ENCODE data around the gene ZP1.
A peak's percentile ranks its signal among the peaks of the same experiment; 100 is the strongest.
"Not testable (repeated sequence)": the region's sequence is repeated elsewhere in the genome, so short reads cannot be mapped to it uniquely, and the experiment has no call there.

ZP1 gene

DNA sequence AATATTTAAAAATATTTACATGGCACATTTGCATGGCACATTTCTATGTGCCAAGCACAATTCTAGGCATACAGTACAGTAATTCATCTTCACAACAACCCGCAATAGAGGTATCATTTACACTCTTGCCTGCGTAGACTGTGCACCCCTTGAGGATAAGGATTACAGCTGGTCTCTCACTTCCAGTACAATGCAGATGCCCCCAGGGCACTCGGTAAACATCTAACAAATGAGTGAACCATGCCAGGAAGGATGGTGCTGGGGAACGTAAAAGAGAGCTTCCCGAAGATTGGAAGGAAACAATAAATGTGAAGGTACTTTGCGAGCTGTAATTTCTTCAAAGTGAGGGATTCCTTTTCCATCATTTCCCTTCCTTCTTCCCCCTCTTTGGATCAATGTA, 37.7 kb downstream of the ZP1 start:
- H3K36me3 ChIP-seq (ENCODE audit: control insufficient read depth in 2 of 2, insufficient read depth in 2 of 2, low read length in 2 of 2), result peaks cover 26 to 33% of the 10 kb centered on the region in 2 donors
- peaks cover 28% of the 10 kb centered on the region for H3K4me1 ChIP-seq (ENCODE audit: control insufficient read depth, insufficient read depth, low read length)
- peak overlapping the region; percentile 88 to 93 for H3K4me3 ChIP-seq (ENCODE audit: low read length in 2 of 2)
- H3K9ac ChIP-seq (ENCODE audit: low read length in 2 of 2), result peak overlapping the region; percentile 84 to 90
- no peak overlapping the region for H3K27ac ChIP-seq (ENCODE audit: low read length)
- no peaks in the 10 kb centered on the region for H3K27me3 ChIP-seq (ENCODE audit: control insufficient read depth in 1 of 2, insufficient read depth in 2 of 2, low read length in 2 of 2)
- no peaks in the 10 kb centered on the region for H3K9me3 ChIP-seq (ENCODE audit: control insufficient read depth in 2 of 2, low read length in 2 of 2)

DNA sequence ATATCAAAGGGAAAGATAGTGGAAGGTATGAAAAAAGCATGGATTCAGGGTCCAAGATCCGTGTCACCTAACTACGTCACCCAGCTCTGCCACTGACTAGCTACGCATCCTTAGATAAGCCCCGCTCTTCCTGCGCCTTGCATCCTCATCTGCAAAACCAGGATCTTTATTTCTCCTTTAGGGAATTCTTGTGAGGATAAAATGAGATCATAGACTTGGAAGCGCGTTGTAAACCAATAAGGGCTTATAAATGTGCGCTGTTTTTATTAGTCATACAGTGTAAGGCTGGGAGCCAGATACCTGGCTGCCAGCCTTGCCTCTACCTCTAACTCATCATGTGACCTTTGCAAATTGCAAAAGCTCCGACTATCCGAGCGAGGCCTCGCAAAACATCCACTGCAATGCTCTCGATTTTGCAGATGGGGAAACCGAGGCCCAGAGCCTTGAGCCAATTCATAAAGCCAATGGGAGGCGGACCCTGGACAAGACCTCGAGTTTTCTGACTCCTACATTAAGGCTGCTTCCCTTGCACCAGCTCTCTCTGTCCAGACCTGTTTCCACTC, 38.3 kb downstream of the ZP1 start:
- Histone ChIP-seq H3K9me3 (ENCODE audit: control insufficient read depth in 2 of 2, low read length in 2 of 2) (no peaks in the 10 kb centered on the region), H3K4me1 (ENCODE audit: control insufficient read depth, insufficient read depth, low read length) (peaks cover 28% of the 10 kb centered on the region), H3K9ac (ENCODE audit: low read length in 2 of 2) (peak overlapping the region; percentile 84 to 90), H3K27ac (ENCODE audit: low read length) (peak overlapping the region; percentile 88), H3K4me3 (ENCODE audit: low read length in 2 of 2) (peak overlapping the region; percentile 88 to 93), H3K27me3 (ENCODE audit: control insufficient read depth in 1 of 2, insufficient read depth in 2 of 2, low read length in 2 of 2) (peaks cover 0 to 1% of the 10 kb centered on the region in 2 donors), H3K36me3 (ENCODE audit: control insufficient read depth in 2 of 2, insufficient read depth in 2 of 2, low read length in 2 of 2) (peaks cover 20 to 27% of the 10 kb centered on the region in 2 donors)

DNA sequence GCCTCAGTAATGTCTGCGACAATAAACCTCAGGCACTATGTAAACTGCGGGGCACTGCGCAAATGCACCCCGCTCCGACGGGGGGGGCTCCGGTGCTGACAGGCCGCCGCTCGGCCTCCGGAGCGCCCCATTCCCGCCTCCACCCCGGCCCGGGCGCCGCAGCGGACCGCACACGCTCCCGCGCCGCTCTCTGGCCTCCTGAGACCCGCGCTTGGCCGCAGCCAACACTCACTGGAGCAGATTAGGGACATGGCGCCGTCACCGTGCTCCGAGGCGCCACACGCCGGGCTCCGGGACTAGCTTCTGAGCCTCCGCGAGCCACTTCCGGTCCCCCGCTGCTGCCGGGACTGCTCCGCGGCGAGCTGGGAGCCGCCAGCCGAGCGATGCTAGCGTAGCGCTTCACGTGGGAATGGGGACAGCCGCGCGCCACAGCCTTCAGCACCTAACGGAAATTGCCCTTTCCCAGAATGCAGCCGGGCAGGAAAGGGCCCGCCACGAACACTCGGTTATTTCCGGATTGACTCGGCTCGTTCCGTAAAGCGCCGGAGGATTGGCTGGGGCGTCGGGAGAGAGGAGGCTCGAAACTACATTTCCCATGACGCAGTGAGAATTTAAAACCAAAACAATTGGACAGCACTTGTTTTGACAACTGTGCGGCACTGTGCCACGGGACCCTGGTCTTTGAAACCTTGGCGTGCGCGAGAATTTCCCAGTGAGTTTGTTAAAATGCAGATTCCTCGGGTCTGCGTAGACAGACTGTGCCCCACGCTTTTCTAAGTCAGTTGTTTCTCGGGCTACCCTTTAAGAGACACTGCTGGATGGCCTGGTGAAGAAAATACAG, 39.0 kb downstream of the ZP1 start, which contains the start of gene PRPF19:
PRPF19 (minus strand) TSS at position 454 of the 841 bp plus-strand sequence; CDS start at position 251, 203 bp downstream.
- Histone ChIP-seq H3K9me3 (ENCODE audit: control insufficient read depth in 2 of 2, low read length in 2 of 2) (no peaks in the 10 kb centered on the region), H3K27ac (ENCODE audit: low read length) (peak within 1 kb of the TSS; percentile 88), H3K4me3 (ENCODE audit: low read length in 2 of 2) (peak within 1 kb of the TSS; percentile 88 to 93), H3K27me3 (ENCODE audit: control insufficient read depth in 1 of 2, insufficient read depth in 2 of 2, low read length in 2 of 2) (peaks cover 3% of the 10 kb centered on the region in 2 donors), H3K4me1 (ENCODE audit: control insufficient read depth, insufficient read depth, low read length) (peaks cover 28% of the 10 kb centered on the region), H3K36me3 (ENCODE audit: control insufficient read depth in 2 of 2, insufficient read depth in 2 of 2, low read length in 2 of 2) (peaks cover 14 to 22% of the 10 kb centered on the region in 2 donors), H3K9ac (ENCODE audit: low read length in 2 of 2) (peak within 1 kb of the TSS; percentile 84 to 90)

DNA sequence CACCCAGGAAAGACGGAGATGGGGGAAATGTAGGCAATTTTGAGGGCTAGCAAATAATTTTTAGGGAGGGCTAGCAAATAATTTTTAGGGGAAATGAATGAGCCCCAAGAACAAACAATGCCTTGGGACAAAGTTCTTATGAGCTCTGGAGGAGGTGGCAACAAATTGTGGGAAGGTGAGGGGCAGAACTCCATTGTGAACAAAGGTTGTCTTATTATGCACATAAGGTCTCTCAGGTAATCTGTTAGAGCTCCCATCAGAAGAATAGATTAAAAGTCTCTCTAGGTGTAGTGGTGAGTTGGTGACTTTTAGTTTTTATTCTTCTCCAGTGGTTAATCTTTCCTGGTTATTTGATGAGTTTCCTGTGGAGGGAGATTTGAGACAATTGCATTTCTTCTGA, 41.5 kb downstream of the ZP1 start:
- Histone ChIP-seq H3K27ac (ENCODE audit: low read length) (no peak overlapping the region), H3K27me3 (ENCODE audit: control insufficient read depth in 1 of 2, insufficient read depth in 2 of 2, low read length in 2 of 2) (peaks cover 3% of the 10 kb centered on the region in 2 donors), H3K4me3 (ENCODE audit: low read length in 2 of 2) (no peak overlapping the region), H3K36me3 (ENCODE audit: control insufficient read depth in 2 of 2, insufficient read depth in 2 of 2, low read length in 2 of 2) (no peaks in the 10 kb centered on the region), H3K9ac (ENCODE audit: low read length in 2 of 2) (no peak overlapping the region), H3K4me1 (ENCODE audit: control insufficient read depth, insufficient read depth, low read length) (peaks cover 32% of the 10 kb centered on the region), H3K9me3 (ENCODE audit: control insufficient read depth in 2 of 2, low read length in 2 of 2) (no peaks in the 10 kb centered on the region)

DNA sequence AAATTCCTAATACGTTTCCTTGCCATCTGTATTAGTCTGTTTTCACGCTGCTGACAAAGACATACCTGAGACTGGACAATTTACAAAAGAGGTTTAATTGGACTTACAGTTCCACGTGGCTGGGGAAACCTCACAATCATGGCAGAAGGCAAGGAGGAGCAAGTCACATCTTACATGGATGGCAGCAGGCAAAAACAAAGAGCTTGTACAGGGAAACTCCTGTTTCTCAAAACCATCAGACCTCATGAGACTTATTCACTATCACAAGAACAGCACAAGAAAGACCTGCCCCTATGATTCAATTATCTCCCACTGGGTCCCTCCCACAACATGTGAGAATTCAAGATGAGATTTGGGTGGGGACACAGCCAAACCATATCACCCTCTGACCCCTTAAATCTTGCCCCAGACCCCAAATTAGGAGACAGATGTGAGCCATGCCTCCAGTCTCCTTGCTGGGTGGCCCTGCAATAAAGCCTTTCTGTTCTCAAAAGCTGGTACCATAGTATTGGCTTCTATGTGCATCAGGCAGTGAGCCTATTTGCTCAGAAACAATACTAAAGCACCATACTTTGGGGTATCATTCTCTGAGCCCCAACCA, 42.4 kb downstream of the ZP1 start:
- H3K4me1 ChIP-seq (ENCODE audit: control insufficient read depth, insufficient read depth, low read length), result peaks cover 29% of the 10 kb centered on the region
- not testable (repeated sequence) for H3K27ac ChIP-seq (ENCODE audit: low read length); H3K9ac ChIP-seq (ENCODE audit: low read length in 2 of 2); H3K27me3 ChIP-seq (ENCODE audit: control insufficient read depth in 1 of 2, insufficient read depth in 2 of 2, low read length in 2 of 2); H3K4me3 ChIP-seq (ENCODE audit: low read length in 2 of 2); H3K9me3 ChIP-seq (ENCODE audit: control insufficient read depth in 2 of 2, low read length in 2 of 2); H3K36me3 ChIP-seq (ENCODE audit: control insufficient read depth in 2 of 2, insufficient read depth in 2 of 2, low read length in 2 of 2)

DNA sequence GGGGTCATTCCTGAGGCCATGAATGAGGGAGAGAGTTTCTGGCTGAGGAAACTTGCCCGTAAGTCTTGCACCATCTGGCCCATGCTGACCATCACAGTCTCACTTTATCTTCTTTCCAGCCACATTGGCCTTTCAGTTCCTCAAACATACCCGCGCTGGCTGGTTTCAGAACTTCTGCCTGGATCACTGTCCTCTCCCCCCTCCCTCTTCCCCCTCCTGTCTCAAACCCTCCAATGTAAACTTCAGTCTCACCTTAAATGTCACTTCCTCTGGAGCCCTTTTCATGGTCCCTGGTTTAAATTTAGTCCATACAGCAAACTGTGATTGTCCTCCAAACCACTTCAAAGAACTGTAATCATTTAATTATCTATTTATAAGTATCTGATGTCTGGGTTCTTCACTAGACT, 42.9 kb downstream of the ZP1 start:
- H3K4me1 ChIP-seq (ENCODE audit: control insufficient read depth, insufficient read depth, low read length), result peaks cover 27% of the 10 kb centered on the region
- no peaks in the 10 kb centered on the region for H3K9me3 ChIP-seq (ENCODE audit: control insufficient read depth in 2 of 2, low read length in 2 of 2)
- H3K9ac ChIP-seq (ENCODE audit: low read length in 2 of 2), result no peak overlapping the region
- peaks cover 3% of the 10 kb centered on the region in 2 donors for H3K27me3 ChIP-seq (ENCODE audit: control insufficient read depth in 1 of 2, insufficient read depth in 2 of 2, low read length in 2 of 2)
- no peak overlapping the region for H3K27ac ChIP-seq (ENCODE audit: low read length)
- H3K4me3 ChIP-seq (ENCODE audit: low read length in 2 of 2), result no peak overlapping the region
- H3K36me3 ChIP-seq (ENCODE audit: control insufficient read depth in 2 of 2, insufficient read depth in 2 of 2, low read length in 2 of 2), result no peaks in the 10 kb centered on the region

DNA sequence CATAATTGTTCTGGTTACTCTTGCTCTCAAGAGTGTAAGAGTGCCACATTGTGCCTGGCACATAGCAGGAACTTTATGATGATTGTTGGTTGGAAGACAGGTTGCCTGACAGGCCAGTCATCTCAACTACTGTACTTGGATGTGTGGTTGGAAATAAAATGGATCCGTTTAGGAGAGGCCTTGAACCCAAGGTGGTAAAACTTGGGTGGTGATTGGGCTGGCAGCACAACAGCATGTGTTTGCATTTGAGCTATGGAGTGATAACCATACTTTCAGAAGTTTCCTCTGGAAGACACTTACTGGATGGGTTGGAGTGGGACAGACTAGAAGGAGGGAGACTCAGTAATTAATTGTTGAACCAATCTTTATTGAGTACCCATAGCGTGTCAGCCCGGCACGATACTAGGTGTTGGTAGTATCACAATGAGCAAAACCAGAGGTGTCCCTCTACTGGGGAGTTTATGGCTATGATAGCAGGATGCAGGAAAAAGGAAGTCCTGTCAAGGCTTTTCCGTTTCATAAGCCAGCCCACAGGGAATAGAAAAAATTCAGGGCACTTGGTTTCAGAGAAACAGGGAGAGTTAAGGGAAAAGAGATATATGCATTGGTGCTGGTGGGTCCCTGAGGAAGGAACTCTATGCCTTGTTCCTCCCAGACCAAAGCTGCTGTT, 43.5 kb downstream of the ZP1 start:
- Histone ChIP-seq H3K27me3 (ENCODE audit: control insufficient read depth in 1 of 2, insufficient read depth in 2 of 2, low read length in 2 of 2) (peaks cover 3% of the 10 kb centered on the region in 2 donors), H3K4me3 (ENCODE audit: low read length in 2 of 2) (no peak overlapping the region), H3K9me3 (ENCODE audit: control insufficient read depth in 2 of 2, low read length in 2 of 2) (no peaks in the 10 kb centered on the region), H3K9ac (ENCODE audit: low read length in 2 of 2) (no peak overlapping the region), H3K36me3 (ENCODE audit: control insufficient read depth in 2 of 2, insufficient read depth in 2 of 2, low read length in 2 of 2) (no peaks in the 10 kb centered on the region), H3K4me1 (ENCODE audit: control insufficient read depth, insufficient read depth, low read length) (peaks cover 27% of the 10 kb centered on the region), H3K27ac (ENCODE audit: low read length) (no peak overlapping the region)

DNA sequence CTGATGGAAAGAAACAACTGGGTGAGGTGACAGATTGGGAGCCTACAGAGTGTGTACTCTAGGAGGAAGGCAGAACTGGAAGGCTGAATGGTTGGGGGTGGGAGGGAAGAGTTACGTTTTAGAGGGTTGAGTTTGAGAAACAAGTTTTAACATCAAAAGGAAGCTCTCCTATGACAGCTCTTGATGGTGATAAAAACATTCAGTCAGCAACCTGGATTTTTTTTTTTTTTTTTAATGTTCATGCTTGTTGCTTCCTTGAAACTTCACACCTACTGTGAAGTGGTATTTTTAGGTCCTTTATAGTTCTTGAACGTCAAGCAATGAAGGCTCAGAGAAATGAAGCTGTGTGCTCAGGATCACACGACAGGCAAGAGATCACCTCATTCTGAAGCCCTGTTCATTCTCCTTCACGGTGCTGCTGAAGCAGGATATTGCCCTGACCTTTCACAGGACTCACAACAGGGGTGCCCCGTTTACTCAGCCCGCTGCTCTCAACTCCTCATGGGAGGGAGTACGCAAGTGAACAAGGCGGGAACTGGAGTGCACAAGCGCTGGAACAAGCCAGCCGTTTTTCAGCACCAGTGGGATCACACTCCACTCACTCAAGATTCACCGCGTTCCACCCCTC, 45.0 kb downstream of the ZP1 start:
- peaks cover 31% of the 10 kb centered on the region for H3K4me1 ChIP-seq (ENCODE audit: control insufficient read depth, insufficient read depth, low read length)
- H3K27ac ChIP-seq (ENCODE audit: low read length), result no peak overlapping the region
- H3K36me3 ChIP-seq (ENCODE audit: control insufficient read depth in 2 of 2, insufficient read depth in 2 of 2, low read length in 2 of 2), result no peaks in the 10 kb centered on the region
- H3K27me3 ChIP-seq (ENCODE audit: control insufficient read depth in 1 of 2, insufficient read depth in 2 of 2, low read length in 2 of 2), result peaks cover 3% of the 10 kb centered on the region in 2 donors
- H3K9ac ChIP-seq (ENCODE audit: low read length in 2 of 2), result no peak overlapping the region
- no peak overlapping the region for H3K4me3 ChIP-seq (ENCODE audit: low read length in 2 of 2)
- H3K9me3 ChIP-seq (ENCODE audit: control insufficient read depth in 2 of 2, low read length in 2 of 2), result no peaks in the 10 kb centered on the region

DNA sequence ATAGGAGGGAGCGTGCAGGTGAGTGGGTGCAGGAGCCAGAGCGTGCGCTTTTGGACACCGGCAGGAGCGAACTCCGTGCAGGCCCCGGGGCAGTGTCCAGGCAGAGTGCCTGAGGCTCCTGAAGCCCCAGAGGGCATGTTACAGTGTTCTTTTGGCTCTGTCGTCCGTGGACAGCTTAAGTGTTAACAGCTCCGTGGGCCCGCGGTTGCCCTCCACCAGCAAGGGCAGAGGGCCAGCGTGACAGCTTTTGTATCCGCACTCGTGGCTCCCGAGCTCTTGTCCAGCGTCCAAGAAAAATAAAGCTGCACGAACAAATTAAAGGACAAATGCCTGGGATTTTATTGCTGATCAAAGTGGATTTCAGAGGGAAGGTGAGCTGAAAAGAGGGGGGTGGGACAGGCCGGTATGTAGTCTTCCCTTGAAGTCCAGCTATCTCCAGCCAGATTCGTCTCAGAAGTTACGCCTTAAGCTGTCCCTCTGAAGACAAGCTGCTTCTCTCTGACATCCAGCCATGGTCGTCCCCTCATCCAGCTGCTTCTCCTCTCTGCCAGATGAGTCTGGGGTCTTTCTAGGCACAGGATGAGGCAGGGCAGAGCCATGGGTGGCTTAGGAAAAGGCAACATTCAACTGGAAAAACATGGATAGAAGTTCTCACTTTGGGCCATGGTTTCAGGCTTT, 45.6 kb downstream of the ZP1 start:
- H3K36me3 ChIP-seq (ENCODE audit: control insufficient read depth in 2 of 2, insufficient read depth in 2 of 2, low read length in 2 of 2), result no peaks in the 10 kb centered on the region
- H3K9ac ChIP-seq (ENCODE audit: low read length in 2 of 2), result peak overlapping the region; percentile 99 to 100
- peak overlapping the region; percentile 97 for H3K27ac ChIP-seq (ENCODE audit: low read length)
- peak overlapping the region; percentile 89 to 92 for H3K4me3 ChIP-seq (ENCODE audit: low read length in 2 of 2)
- H3K9me3 ChIP-seq (ENCODE audit: control insufficient read depth in 2 of 2, low read length in 2 of 2), result no peaks in the 10 kb centered on the region
- H3K4me1 ChIP-seq (ENCODE audit: control insufficient read depth, insufficient read depth, low read length), result peaks cover 31% of the 10 kb centered on the region
- H3K27me3 ChIP-seq (ENCODE audit: control insufficient read depth in 1 of 2, insufficient read depth in 2 of 2, low read length in 2 of 2), result peaks cover 3% of the 10 kb centered on the region in 2 donors
